NCI-H2171 (cell line): ENCODE measurements around the gene DRC7.
A peak's percentile ranks its signal among the peaks of the same experiment; 100 is the strongest.

Experiments used
- DNase-seq: peaks from one replicate; lab custom pipeline; 2025; lab: John Stamatoyannopoulos, UW

The DRC7 gene

DNA sequence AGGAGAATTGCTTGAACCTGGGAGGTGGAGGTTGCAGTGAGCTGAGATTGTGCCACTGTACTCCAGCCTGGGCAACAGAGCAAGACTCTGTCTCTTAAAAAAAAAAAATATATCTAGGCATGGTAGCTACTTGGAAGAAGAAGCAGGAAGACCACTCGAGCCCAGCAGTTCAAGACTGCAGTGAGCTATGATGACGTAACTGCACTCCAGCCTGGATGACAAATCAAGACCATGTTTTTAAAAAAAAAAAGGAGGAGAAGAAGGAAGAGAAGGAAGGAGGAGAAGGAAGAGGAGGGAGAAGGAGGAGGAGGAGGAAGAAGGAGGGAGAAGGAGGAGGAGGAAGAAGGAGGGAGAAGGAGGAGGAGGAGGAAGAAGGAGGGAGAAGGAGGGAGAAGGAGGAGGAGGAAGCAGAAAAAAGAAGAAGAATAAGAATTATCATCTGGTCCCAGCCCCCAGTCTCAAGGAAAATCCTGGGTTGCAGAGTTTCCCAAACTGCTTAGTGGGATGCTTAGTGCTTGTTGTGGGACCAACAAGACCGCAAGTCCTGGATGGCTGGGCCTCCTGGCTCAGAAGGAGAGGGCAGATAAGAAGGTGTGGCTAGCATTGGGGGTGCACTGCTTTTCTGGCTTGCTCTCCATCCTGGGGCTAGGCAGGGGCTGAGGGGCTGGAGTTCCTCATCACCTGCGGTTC, 3.7 kb upstream of the DRC7 start:
- no peak for DNase-seq

DNA sequence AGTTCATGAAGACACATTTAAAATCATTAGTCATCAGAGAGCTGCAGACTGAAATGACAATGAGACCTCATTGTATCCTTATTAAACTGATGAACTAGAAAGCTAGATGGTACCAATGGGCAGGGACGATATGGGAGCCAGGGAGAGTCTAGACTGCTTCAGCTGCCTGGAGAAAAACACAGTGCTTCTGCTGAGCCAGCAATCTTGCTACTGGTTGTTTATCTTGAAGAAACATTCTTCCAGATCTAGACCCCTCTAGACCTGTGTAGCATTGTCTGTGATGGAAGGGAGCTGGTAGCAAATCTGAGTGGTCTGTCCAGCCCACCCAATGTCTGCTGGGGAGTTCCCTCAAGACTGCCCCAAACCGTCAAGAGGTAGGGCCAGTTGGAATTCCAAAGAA, 2.0 kb upstream of the DRC7 start:
- DNase-seq, result no peak

DNA sequence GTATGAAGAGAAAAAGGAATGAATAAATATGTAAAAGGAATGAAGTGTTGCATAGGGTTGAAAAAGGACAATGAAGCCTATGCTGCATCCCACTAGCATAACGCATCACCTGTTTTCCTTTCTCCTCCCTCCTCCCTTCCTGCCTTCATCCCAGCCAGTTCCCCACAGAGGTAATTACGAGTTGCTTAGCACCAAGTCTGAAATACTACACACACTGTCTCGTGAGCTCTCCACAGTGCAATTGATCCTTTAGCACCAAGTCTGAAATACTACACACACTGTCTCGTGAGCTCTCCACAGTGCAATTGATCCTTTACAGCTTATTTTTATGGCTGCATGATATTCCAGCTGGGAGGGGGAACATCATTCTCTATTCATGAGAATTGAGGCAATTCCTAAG, 1.1 kb upstream of the DRC7 start:
- no peak for DNase-seq

DNA sequence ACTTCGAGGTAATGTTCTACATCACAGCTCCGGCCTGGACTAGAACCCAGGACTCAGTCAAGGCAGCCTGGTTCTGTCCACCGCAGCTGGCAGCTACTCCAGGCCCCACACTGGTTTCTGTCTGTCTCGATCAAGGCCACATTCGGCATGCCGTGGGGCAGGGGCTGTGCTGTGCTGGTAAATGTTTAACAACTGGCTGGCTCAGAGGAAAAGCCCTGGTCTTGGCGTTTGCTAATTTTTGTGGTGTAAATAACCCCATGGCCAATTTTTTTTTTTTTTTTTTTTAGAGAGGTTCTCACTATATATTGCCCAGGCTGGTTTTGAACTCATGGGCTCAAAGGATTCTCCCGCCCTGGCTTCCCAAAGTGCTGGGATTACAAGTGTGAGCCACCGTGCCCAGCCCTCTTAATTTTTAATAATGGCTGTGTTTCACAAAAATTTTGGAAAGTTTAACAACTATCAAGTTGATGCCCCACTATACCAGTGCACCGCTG, 328 bp upstream of the DRC7 start:
- DNase-seq, result no peak

DNA sequence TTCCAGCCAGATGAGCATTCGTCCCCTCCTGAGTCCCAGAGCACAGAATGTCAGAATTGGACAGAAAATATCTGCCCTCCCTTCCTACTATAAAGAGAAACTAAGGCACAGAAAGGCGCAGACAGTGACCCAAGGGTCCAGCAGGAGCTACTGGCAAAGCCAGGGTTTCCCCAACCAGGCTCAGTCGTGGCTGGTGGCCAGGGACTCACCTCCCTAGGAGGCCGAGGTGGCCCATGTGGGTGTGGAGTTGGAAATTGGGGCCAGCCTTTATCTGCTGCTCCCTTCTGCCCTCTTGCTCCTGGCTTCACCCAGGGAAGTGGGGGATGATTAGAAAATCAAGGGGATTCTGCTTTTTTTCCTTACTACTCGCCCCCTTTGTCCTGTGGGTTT, 1.1 kb downstream of the DRC7 start:
- DNase-seq, result no peak

DNA sequence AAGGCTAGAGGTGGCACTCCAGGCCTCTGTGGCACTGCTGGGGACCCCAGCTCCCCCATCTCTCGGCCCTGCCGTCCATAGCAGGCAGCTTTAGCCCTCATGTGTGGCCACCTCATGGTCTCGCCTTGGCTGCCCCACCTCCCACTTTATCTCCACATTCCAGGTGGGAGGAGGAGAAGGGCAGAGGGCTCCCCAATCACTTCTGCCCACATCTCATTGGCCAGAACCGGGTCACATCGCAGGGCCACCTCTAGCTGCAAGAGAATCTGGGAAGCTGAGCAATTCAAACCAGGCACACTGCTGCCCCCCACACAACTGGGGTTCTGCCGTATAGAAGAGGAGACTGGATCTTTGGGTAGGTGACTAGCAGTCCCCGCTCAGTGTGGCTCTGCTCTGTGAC, 1.6 kb downstream of the DRC7 start:
- DNase-seq, result no peak

DNA sequence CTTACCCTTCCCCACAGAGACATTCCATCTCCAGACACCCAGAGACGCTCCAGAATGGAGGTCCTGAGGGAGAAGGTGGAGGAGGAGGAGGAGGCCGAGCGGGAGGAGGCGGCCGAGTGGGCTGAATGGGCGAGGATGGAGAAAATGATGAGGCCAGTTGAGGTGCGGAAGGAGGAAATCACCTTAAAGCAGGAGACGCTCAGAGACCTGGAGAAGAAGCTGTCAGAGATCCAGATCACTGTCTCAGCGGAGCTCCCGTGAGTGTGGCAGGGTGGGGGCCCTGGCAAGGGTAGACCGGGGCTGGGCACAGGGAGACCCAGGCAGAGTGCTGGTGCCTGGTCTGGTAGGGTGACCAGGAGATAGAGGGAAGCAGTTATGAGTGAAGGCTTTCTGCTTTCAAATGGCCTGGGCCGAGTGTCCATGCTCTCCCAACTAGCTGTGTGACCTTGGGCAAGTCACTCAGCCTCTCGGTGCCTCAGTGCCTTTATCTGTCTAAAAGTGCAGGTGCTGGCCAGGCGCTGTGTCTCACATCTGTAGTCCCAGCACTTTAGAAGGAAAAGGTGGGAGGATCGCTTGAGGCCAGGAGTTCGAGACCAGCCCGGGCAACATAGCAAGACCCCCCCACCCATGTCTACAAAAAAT, 3.4 kb downstream of the DRC7 start:
- DNase-seq, result no peak

DNA sequence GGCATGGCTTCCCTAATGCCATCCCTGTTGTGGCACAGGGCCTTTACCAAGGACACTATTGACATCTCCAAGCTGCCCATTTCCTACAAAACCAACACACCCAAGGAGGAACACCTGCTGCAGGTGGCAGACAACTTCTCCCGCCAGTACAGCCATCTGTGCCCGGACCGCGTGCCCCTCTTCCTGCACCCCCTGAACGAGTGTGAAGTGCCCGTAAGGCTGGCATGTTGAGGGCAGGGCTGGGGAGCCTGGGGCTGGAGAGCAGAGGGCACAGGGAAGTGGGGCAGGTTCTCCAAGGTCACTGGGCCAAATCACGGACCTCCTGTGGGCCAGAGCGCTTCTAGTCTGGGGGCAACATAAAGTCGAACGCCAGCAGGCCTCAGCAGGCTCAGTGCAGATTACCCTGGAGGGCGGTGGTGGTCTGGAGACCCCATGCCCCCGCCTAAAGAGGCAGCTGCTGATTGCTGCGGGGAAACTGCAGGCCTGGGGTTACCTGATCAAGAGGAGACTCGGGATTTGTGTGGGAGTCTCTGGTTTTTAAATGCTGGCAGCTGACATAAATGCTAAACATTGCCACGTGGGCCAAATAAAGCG, 4.3 kb downstream of the DRC7 start:
- no peak for DNase-seq

DNA sequence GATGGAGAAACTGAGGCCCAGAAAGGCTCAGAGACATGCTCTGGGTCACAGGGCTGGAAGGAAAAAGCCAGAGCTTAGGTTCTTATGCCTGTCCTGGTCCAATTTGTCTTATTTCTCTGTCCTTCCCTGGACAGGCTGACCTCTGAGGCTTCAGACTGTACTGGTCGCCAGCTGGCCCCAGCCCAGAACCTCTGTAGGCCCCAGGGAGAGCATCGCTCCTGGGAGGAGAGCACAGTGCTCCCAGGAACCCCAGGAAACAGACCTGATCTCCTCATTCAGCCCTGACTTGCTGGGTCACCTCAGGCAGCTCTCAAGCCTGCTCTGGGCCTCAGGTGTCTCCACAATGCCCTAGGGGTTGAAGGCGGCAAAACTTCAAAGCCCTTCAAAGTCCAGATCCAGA, 4.9 kb downstream of the DRC7 start:
- DNase-seq, result no peak

DNA sequence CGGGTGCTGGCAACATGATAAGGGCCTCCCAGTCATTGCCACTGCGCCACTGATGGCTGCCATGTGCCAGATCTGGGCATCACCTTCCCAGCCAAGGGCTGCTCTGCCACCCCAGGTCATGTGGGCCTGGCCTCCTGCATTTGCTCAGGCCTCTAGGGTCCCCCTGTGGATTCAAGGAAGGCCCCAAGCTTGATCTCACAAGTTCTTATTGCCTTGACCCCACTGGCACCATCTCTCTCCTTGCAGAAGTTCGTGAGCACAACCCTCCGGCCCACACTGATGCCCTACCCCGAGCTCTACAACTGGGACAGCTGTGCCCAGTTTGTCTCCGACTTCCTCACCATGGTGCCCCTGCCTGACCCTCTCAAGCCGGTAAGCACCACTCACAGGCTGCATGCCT, 5.3 kb downstream of the DRC7 start:
- no peak for DNase-seq

DNA sequence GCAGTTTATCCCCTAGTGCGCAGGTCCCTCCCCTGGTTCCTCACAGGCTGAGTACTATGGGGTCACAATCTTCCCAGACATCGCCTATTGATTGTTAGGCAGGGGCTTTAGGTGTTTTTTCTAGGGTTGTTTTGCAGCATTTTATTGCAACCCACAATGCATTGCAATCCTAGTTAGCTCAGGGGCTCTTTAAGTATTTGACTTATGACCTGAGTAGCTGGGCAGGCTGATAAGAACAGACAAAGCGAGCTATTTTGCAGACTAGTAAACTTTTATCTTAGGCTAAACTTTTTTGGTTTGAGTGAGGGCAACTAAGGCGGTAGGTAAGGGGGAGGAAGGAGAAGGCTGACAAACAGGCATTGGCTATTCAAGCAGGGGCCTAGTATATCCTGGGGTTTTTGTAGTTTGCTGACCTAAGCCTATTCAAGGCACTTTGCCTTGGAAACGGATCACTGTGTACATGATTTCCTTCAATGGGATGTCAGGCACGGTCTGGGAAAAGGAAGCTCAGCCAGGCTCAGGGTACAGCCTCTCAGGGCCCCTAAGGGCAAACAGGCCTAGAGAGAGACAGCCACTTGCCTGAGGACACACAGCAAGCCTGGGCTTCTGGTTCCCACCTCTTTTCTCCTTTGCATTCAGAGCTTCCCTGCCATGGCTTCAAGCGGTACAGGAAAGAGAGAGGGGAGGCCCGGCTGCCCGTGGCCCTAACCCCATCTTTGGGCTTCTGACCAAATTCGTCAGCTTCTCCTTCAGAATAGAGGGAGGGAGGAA, 6.4 kb downstream of the DRC7 start:
- no peak for DNase-seq

DNA sequence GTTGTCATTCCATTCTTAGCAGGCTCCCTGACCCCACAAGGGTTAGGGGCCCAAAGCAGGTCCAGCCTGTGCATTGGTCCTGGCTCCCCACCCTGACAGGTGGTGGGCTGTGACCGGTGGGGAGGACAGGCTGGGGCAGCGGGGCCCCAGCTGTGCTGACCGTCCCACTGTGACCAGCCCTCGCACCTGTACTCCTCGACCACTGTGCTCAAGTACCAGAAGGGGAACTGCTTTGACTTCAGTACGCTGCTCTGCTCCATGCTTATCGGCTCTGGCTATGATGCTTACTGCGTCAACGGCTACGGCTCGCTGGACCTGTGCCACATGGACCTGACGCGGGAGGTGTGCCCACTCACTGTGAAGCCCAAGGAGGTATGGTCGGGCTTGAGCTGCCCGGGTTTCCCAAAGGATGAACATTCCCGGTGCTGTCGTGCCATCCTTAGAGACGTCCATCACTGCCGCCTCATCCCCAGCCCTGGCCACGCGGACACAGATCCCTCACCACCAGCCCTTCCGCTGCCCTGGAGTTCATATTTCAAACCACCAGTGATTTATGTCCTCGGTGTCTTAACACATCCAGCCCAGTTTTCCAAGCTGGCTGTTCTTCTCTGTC, 7.3 kb downstream of the DRC7 start:
- DNase-seq, result no peak

DNA sequence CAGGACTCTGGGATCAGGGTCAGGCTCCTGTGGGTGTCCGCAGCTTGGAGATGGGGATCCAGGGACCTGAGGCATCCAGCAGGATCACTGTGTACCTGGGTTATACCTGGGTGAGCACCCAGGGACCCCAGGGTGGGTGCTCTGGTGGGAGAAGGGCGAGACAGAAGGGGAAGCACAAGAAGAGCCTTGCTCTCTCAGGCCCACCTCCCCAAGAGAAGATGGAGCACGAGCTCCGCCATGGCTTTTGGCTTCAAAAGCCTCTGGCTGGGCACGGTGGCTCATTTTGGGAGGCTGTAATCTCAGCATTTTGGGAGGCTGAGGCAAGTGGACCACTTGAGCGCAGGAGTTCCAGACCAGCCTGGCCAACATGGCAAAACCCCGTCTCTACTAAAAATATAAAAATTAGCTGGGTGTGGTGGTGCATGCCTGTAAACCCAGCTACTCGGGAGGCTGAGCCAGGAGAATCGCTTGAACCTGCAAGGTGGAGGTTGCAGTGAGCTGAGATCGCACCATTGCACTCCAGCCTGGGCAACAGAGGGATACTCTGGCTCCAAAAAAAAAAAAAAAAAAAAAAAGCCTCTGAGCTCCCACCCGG, 8.9 kb downstream of the DRC7 start:
- no peak for DNase-seq

DNA sequence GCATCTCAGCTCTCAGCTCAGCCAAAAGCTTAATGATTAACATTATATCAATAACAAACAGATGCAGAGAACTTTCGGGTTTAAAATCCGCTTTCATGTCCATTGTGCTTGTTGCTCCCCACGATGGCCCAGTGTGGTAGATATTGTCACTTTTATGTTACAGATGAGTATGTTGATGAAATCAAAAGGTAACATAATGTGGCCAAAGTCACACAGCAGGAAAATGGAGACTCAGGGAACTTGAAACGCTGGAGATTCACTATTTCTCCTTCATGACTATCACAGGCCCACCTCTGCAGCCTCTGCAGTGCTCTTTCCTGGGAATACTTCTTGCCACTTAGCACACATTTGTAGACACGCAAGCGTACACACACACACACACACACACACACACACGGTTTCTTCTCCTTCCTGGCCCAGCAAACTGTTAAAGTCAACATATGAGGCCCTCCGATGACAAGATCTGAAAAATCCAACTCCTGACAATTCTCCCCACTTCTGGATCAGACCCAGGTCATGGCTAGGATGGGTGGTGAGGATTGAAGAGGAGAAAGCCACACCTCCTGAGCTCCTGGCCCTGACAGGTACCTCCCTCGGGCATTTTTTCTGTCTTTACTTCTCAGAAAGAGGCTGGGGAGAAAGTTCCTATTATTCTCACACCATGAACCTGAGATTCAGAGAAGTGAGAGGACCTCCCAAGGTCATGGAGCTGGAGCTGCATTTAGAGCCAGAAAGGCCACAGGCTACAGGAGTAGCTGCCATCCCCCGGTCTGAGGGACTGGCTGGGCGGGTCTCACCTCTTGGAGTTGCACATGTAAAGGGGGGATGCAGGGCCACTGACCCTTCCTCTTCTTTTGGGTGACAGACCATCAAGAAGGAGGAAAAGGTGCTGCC, 9.7 kb downstream of the DRC7 start:
- DNase-seq, result no peak

DNA sequence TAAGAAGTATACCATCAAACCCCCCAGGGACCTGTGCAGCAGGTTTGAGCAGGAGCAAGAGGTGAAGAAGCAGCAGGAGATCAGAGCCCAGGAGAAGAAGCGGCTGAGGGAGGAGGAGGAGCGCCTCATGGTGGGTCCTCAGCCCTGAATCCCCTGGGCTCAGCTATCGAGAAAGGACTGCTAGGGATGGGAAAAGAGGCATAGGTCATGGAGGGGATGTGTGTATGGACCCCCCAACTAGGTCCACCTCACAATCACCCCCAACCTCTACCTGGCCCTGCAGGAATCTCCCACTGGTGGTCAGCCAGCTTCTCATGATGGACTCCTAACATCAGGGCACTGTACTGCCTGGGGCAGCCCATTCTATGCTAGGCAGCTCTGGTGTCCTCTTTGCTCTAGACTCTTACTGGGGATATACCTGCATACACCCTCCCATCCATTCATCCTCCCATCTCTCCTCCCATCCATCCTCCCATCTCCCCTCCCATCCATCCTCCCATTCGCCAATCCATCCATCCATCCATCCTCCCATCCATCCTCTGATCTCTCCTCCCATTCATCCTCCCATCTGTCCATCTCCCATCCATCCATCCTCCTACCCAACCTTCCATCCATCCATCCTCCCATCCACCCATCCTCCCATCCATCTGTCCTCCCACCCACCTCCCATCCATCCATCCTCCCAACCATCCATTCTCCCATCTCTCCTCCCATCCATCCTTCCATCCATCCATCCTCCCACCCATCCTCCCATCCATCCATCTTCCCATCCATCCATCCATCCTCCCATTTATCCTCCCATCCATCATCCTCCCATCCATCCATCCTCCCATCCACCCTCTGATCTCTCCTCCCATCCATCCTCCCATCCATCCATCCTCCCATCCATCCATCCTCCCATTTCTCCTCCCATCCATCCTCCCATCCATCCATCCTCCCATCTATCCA, 10.6 kb downstream of the DRC7 start:
- DNase-seq, result no peak

DNA sequence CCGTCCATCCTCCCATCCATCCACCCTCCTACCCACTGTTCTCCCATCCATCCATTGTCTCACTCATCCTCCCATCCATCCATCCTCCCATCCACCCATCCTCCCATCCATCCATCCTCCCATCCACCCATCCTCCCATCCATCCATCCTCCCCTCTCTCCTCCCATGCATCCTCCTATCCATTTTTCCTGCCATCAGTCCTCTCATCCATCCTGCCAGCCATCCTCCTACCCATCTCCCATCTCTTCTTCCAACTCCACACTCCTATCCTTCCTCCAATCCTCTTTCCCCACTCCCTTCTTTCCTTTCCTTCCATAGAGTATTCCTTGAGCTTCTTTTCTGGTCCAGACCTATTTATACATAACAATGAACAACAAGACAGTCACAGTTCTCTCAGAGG, 12.1 kb downstream of the DRC7 start:
- DNase-seq, result no peak

DNA sequence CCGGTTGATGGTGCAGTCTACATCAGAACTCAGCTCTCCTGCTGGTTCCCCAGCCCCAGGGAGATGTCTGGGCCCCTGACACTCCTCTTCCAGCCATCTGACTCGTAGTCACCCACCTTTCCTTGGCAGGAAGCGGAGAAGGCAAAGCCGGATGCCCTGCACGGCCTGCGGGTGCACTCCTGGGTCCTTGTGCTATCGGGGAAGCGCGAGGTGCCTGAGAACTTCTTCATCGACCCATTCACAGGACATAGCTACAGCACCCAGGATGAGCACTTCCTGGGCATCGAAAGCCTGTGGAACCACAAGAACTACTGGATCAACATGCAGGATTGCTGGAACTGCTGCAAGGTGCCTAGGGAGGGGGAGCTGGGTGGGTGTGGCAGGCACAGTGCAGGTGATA, 12.7 kb downstream of the DRC7 start:
- DNase-seq, result no peak

DNA sequence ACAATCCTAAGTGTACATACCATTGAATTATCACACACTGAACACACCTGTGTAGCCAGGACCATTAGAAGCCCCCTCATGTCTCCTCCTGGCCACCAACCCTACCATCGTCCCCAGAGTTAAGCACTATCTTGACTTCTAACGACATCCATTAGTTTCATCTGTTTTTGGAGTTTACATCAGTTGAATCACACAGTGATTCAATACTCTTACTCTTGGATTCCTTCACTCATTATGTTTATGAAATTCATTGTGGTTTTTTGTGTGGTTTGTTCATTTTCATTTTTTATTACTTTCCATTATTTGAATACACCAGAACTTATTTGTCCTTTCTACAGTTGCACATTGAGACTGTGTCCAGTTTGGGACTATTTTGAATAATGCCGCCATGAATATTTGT, 13.6 kb downstream of the DRC7 start:
- no peak for DNase-seq

DNA sequence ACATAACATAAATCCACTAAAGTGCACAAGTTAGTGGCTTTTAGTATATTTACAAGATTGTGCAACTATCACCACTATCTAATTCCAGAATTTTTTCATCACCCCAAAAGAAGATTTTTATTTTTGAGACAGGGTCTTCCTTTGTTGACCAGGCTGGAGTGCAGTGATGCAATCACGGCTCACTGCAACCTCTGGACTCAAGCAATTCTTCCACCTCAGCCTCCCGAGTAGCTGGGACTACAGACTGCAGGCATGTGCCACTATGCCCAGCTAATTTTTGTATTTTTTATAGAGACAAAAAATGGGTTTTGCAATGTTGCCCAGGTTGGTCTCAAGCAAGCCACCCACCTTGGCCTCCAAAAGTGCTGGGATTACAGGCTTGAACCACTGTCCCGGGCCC, 15.1 kb downstream of the DRC7 start:
- DNase-seq, result no peak

DNA sequence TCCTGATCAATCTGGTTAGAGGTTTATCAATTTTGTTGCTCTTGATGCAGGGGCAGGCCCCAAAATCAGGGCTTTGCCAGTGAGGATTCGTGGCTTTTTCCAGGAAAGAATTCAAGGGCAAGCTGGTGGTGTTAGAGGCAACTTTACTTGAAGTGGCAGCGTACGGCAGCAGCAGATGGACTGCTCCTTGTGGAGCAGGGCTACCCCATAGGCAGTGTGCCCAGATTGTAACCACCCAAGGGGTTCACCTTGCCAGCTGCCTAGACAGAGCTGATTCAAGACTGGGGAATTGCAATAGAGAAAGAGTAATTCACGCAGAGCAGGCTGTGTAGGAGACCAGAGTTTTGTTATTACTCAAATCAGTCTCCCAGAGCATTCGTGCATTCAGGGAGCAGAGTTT, 16.7 kb downstream of the DRC7 start:
- DNase-seq, result peak; percentile 88
